Stimulated activated CD8-positive, alpha-beta memory T cell treated with anti-CD3 and anti-CD28 coated beads, Interleukin-15, amount 100 ng/mL, for 1 hour (primary cell): Measurements from ENCODE around the gene ADAMTS17.

ENCODE experiments used
- DNase-seq: peaks from one replicate; pipeline ENCODE4 v3.0.0-alpha.2; 2020; ENCODE audit warnings: low read depth

The ADAMTS17 gene

DNA sequence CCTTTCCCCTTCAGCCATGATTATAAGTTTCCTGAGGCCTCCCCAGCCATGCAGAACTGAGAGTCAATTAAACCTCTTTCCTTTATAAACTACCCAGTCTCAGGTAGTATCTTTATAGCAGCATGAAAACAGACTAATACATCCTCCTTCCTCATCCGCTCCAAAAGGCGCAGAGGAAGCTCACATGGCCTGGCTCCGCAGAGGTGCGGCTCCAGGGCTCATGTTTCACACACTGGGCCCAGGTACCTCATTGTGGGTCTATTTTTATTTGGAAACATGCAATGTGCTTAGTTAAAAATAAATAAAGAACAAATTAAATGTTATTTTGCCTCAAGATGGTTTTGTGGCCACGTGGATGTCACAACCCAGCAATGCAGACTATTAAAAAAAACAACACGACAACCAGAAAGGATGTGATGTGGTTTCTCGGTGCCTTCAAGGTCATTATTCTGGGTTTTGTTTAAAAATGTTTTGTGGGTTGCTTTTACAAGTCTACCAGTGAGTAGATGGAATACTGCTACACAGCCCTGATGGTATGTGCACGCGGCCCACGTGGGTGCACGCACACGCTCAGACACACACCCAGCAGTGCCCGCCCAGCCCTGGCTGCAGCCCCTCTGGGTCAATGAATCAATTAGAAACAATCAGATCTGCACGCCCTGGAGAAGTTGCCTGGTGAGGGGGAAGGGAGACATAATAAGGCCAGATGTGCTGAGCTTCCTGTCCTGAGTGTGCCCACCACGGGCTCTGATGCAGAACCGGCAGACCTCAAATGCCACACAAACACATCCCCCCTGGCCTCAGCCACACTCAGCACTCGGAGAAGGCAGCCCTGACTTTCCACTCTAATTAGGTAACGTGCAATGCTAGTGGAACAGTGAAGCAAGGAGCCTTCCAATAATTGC, 140.1 kb downstream of the ADAMTS17 start:
- no peak for DNase-seq

DNA sequence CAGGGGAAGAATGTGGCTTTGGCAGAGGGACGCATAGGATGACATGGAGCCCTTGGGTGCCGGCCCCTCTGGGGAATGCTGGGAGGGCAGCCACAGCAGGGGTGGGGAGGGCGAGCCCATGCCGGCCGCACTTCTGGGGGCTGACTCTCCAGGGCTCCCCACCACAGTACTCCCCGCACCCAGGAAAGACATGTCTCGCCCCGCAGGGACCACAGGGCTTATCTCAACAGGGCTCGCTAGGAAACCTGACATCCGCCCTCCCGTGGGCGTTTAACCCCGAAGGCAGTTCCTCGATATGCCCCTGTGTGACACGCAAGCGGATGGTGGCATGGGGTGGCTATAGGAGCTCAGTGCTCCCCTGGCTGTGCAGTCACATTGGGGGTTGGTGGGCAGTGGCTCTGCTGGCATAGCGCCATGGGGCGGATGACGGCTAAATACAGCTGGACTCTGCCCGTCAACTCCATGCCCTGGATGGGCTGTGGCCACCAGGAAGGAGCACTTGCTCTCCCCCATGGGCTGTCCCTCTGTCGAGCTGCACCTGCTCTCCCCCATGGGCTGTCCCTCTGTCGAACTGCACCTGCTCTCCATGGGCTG, 141.4 kb downstream of the ADAMTS17 start:
- no peak for DNase-seq

DNA sequence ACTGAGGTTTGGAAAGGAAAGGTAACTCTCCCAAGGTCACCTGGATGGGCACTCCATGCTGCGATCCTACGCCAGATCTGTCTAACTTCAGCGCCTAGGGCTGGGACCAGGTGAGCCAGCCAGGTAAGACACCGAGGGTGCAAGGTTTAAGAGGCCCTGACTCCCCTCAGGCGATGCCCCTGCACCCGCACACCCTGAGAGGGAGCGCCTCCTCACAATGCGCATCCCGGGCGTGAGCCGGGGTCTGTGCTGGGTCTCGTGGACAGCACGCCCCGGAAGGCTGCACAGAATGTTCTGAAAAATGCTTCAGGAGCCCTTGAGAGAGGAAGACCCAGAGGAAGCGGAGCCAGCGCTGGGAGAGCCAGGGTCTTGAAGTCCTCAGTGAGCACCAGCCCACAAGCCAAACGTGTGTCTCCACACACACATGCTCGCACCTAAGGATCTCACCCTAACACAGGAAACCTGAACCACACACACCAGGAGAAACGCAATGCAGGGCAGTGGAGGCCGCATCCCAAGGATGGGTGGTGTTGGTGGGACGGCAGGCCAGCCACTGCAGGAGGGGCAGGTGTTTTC, 142.0 kb downstream of the ADAMTS17 start:
- DNase-seq, result no peak

DNA sequence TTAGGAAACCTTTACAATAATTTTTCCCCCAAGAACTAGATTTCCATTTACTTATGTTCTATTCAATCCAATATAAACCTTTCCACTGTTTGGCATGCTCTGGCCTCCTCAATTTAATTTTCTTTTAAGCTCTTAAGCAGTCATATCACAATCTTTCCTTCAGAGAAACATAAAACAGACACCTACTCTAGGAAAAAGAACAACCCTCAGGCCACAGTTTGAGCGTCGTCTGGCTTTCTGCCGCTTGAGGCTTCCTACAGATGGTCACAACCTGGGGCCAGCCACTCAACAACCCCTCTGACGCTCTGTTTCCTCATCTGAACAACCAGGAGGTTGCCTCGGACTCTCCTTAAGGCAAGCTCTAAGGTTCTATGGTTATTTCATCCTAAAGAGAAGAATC, 143.3 kb downstream of the ADAMTS17 start:
- no peak for DNase-seq

DNA sequence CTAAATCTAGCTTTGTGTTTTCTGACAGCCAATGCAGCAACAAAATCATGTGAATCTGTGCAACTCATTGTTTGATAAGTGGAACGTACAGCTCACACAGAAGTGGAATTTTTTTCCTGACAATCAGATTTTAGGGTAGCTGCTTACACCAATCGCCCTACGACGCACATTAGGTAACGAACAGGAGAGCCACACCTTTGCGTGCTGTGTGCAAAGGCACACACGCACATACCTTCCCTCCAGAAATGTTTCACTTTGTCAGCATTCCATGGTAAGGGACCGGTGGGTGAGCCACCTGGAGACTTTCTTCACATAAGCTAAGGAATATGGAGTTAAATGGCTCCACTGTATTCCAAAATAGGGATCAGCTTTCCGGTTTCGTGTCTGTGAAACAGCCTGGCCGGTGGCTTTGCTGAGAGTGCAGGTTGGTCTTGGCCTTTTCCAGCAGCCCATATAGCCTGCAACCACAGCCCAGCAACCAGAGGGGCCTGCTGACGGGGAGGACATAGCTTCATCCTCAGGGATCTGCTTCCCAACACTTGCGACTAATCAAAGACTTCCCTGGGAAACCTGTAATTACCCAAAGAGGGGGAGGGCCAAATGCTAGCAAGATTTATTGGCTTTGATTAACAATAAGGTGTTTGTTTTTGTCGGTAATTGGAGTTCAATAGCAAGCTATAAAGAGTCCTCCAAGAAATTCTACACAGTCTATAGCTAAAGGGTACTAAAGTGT, 145.3 kb downstream of the ADAMTS17 start:
- DNase-seq, result no peak

DNA sequence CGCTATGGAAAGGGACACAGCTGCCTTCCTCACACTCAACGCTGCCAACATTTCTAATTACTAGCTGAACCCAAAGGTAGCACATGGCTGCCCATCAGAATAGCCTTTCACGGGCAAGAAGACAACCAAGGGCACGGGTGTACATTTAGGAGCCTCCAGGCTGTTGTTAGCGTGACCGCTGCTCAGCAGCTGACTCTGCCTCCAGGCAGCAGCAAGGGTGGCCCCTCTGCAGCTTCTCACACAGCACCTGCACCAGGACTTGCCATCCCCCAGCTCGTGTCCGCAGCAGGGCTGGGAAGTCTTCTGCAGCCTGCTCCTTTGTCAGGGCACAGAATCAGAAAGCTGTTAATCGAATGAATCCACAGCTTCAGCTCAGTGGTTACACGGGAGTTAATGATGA, 146.8 kb downstream of the ADAMTS17 start:
- DNase-seq, result no peak

DNA sequence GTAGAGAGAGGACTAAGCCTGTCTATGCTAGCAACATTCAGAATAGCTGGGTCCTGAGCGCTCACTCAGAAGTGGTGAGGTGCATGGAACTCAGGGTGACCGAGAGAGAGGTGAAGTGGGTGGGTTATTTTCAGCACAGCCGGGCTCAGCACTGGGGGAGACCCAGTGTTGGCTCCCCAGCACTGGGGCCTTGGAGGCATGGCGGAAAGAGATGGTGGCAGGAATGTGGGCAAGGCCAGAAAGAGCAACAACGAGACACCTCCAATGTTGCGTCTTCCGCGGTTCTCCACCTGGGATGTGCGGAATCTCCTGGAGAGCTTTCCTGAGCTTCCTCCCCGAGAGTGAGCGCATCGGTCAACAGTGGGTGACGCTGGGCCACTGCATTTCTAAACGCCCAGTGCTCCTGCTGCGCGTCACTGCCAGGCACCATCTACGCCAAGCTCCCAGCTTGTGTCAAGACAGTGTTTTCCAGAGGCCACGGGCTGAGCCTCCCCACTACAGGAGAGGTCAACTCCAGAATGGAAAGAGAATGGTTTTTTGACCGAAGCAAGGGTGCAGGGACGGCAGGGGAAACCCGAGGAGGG, 148.4 kb downstream of the ADAMTS17 start:
- DNase-seq, result no peak

DNA sequence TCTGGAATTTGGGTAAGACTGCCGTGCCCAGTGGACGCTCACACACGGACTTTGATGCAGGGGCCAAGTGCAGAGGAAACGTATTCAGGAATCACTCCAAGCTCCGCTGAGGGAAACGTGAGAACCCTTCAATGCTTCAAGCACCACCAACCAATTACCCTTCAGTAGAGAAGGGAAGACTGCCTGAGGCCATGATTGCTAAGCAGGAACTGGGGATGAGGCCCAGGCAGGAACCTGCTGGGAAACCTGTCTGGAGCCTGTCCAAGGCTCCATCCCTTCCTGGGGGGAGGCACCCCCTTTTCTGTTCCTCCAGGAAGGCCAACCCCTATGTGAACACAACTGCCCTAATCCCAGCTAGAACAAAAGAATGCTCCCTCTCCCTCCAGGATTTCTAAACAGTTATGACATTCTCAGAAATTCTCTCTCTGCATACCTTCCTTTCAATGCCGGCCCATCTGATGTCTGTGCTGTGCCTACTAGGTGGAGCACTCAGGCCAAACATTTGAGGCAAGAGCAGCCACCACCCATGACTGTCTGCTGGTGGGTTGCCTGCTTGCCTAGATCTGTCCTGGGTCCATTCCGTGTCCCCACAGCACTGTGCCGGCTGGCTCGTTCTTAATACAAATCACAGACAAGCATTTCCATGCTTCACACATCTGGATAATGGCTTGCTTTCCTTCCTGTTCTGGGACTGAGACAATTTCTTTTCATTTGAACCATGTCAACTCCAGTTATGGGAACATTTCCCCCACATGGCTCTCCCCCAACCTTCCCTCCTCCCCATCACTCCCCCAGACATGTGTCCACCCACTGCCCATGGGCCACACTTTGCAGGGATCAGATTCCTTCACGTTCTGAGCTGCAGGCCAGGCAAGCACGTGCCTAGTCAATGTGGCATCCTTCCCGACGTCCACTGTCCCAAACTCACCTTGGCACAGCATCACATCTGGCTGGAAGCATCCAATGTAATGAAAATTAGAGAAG, 149.4 kb downstream of the ADAMTS17 start:
- DNase-seq, result no peak

DNA sequence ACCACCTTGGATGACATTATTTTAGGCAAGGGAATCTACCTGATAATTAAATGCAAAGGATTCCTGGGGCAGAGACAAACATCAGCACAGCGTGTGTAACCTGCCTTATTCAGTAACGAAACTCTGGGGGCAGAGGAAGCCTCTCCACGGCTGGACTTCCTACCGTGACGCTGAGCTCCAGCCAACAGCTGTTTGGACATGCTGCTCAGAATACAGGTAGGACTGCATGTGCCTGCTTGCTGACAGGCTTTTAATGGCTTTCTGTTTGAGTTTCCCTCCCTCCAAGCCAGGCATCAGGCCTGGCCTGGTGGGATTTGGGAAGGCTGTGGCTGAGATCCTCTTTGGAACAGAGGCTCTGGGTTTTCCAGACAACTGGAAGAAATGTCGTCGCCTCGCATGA, 150.6 kb downstream of the ADAMTS17 start:
- no peak for DNase-seq

DNA sequence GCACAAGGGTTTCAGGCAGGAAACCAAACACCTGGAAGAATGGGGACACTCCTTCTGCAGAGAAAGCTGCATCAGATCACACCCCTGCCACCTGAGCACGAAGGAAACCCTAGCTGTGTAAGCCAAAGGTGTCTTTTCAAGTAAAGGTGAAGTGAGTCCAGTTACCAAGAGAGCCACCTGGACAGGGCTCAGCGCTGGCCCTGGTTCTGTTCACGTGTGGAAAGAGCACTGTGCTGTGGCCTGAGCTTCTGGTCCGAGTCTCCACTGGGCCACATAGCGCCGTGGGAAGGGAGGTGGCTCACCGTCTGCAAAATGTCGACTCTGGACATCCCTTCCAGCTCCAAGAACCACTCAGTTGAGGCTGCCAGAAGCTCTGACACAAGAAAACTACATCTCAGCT, 151.1 kb downstream of the ADAMTS17 start:
- no peak for DNase-seq

DNA sequence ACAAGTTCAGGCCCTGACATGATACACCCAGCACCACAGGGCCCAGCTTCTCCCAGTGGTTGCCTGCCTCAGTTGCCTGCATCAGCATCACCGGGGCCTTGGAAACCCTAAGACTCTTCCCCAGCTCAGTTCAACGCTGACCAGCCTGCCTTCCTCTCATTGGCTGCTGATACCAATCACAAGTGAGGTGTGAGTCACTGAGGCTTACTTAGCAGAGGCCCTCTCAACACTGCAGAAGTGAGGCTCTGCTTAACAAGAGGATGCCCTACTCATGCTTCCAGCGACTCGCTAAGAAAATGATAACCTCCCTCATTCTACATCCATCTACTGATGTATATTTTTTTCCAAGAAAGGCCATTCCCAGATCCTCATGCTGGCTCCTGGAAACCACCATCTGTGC, 151.9 kb downstream of the ADAMTS17 start:
- DNase-seq, result no peak

DNA sequence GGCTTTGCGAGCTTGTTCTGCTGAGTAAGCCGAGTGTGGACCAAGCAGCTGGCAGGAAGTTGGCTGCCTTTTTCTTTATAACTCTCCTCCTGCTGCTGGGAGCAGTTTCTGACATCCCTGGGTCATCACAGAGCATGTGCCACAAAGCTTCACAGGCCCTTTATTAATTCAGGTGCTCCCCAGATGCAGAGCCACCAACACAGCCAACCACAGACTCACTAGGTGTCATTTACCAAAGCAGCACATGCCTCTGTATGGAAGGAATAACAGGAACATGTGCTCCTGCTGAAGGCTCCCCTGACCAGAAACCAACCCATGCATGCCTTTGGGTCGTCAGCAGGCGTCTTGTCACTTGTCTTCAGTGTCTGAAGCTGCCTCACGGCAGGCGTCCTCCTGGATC, 152.5 kb downstream of the ADAMTS17 start:
- DNase-seq, result no peak

DNA sequence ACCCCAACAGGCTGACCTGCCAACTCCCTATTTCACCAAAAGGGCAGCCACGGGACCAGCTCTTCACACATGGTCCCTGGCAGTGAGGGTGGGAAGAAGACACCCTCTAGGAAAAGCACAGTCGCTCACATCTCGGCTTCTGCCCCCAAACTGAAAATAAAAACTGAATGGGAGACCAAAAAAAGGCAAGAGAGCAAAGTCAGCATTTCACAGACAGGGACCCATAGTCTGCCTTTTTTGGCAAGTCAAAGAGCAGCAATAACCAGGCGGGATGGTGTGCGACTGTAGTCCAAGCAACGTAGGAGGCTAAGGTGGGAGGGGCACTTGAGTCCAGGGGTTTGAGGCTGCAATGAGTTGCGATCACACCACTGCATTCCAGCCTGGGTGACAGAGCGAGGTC, 154.1 kb downstream of the ADAMTS17 start:
- DNase-seq, result no peak

DNA sequence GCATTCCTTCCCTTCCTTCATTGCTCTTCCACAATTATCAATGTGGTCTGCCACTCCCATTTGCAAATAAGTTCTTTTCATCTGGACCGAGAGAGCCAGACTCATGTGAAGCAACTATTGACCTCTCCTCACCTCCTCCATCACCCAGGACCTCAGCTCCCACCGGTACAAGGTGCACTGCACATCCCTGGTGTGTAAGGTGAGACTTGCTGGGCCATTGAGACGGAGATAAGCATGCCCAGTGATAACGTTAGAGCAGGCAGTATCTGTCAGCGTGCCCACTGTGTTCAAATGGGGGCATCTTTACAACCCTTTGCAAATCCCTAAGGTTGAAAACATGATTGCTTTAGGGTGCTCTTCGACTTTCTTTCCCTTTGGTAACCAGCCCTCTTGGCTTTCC, 154.8 kb downstream of the ADAMTS17 start:
- DNase-seq, result no peak

DNA sequence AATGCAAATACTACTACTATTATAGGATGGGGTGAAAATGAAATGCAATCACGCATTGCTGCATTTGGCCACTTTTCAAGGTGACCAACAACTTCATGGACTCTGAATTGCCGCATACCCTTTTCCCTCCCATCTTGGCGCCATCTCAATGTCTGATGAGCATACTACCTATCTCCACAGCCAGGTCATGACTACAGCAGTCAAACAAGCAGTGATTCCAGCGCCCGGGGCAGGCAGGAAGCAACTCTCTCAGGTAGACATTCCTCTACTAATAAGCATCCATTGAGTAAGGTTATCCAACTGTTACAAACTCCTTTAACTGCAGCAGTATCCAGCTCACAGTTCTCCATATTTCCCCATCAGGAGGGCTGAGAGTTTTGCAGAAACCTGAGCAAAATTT, 155.4 kb downstream of the ADAMTS17 start:
- DNase-seq, result no peak

DNA sequence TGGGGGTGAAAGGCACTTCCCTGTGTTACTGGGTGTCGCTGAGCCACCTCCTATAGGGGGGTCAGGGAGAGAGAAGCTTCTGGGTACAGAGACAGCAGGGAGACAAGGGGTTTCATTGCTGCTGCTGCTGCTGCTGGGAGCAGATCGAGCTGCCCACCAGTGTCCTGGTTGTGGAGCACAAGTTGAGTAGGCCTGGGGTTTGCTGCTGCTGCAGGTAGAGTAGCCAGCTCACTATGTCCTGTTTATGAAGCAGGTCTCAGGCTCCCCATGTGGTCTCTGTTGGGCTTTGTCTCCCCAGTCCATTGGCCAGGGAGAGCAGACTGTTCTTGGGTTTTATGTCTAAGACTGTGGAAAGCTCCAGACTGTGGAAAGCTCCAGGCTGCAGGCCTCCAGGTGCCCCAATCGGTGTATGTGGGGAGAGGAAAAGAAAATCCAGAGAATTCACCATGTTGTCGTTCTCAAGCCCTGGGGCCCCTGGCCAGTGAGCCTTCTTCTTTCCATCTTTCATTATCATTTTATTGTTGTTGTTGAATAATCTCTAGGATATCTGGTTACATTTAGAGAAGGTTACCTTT, 157.8 kb downstream of the ADAMTS17 start:
- DNase-seq, result no peak

DNA sequence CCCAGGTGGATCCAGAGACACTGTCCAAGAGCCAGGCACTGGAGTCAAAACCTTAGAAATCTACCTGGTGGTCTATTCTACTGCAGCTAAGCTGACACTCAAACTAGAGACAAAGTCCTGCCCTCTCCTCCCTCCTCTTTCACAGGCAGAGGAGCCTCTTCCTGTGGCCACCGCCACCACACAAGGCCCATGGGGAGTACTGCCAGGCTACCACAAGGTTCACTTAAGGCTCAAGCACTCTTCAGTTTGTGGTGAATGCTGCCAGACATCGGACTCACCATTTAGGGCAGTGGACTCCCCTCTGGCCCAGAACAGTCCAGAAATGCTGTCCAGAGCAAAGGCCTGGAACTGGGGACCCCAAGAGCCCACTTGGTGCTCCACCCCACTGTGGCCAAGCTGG, 160.9 kb downstream of the ADAMTS17 start:
- no peak for DNase-seq

DNA sequence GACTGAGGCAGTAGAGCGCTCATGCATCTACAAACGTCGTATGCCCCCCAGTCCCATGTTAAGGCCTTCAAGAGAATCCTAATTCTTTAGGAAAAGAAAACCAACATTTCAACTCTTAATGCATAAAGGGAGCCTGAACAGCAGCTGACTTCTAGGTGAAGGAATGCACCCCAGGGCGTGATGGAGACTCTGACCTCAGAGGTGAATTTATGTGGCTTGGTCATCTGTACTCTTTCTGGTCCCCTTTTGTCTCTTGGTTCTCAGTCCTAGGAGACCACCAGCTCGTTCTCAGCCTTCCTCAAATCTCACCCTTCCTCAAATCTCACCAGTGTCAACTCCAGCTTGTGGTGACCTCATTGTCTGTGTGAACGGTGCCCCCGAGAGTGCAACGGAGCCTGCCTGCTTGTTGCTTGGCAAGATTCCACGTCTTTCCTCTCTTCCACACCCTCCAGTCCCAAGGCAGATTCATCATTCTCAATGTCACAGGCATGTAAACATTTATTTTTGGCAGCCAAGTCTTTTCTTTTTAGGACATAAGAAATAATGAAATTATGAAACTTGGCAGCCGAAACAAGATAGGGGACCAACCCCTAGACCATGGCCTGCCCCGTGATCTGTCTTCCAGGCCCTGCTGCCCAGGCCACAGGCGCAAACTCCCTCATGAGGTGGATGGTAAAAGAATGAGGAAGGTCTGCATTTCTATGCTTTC, 166.2 kb downstream of the ADAMTS17 start:
- DNase-seq, result no peak

DNA sequence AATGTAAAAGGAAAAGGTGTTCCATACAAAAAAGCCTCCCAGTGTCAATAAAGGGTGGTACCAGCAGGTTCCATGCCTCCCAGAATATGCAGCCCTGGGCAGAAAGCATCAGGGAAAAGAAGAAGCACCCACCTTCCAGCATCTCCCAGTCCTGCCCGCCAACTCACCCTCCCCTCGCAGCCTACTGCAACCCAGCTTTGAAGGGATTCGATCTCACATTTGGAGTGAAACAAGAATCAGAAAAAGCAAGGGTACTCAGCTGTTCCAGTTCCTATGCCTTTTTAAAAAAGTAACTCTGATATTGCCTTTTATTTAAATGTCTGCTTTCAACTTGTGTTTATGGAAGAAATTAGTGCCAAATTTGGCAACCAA, 166.9 kb downstream of the ADAMTS17 start:
- no peak for DNase-seq
